HepG2 (cell line): ENCODE measurements around the gene BMF. TPM values are rescaled to one million over a fixed set of nuclear protein-coding genes. Genes with fewer than 3 reads are reported as not detected.

Source experiments
- ATAC-seq: fragments of 200-7000 bp; cut with Tn5 transposase; 3 replicates; pipeline ENCODE4 v1.9.1; 2020; ENCODE audit warnings: mild to moderate bottlenecking, moderate library complexity
- BruUV-seq: library from RNA; stranded (reverse); fragments of 400-500 nt; replicated peaks from 2 replicates; lab custom pipeline; 2021; lab: Mats Ljungman, UMichigan
- CTCF ChIA-PET: fragments of 300-600 bp; formaldehyde crosslinking; extraction: SDS; loops from one replicate; lab custom pipeline; 2021; ENCODE audit warnings: low total read pairs, inconsistent platforms, low intra/inter-chr PET ratio; lab: Yijun Ruan, JAX
- POLR2A ChIA-PET: fragments of 350-600 bp; sonication (Branson Sonifier 250); formaldehyde crosslinking; loops from one replicate; lab custom pipeline; 2020; ENCODE audit warnings: antibody characterized with exemption, inconsistent platforms; lab: Yijun Ruan, JAX
- DNase-seq: peaks from one replicate; pipeline ENCODE4 v3.0.0-alpha.2; 2015; ENCODE audit warnings: low spot score
- FAIRE-seq: peaks from 3 replicates; lab custom pipeline; 2011; peaks lifted over from hg19 to GRCh38; lab: Jason Lieb, UNC
- H2AFZ ChIP-seq: one replicate; pipeline ENCODE4 v1.6.1; 2011; ENCODE audit warnings: low read length, inconsistent platforms
- H3K27ac ChIP-seq: fragments of 300-600 bp; 3 replicates; pipeline ENCODE4 v1.8.0; 2011; ENCODE audit warnings: mixed run types, mild to moderate bottlenecking, mixed read lengths, low read length, inconsistent platforms; ENCODE audit not compliant: insufficient read depth; ENCODE audit errors: extremely low read length
- H3K27me3 ChIP-seq, 2 experiments: fragments of 200-600 bp in 1 of 2; 2 replicates in 1 of 2; 3 replicates in 1 of 2; pipeline versions ENCODE4 v1.6.0 to v1.8.0; 2011; ENCODE audit warnings: low read length in 2 of 2, mild to moderate bottlenecking in 2 of 2, moderate library complexity in 2 of 2, inconsistent platforms in 1 of 2; ENCODE audit not compliant: insufficient read depth in 2 of 2, control insufficient read depth in 1 of 2
- H3K36me3 ChIP-seq, 2 experiments: fragments of 200-600 bp in 1 of 2; replicated peaks in 1 of 2; 2 replicates in 1 of 2; 3 replicates in 1 of 2; pipeline versions ENCODE4 v1.5.1 to v1.8.0; 2011; ENCODE audit warnings: low read length in 2 of 2, inconsistent platforms in 1 of 2; ENCODE audit not compliant: insufficient read depth in 2 of 2, control insufficient read depth in 1 of 2
- H3K4me1 ChIP-seq: 2 replicates; pipeline ENCODE4 v1.5.1; 2012; ENCODE audit warnings: low read length, inconsistent platforms; ENCODE audit not compliant: insufficient read depth
- H3K4me2 ChIP-seq: 2 replicates; pipeline ENCODE4 v1.6.0; 2011; ENCODE audit warnings: low read depth, low read length, inconsistent platforms
- H3K4me3 ChIP-seq, 3 experiments: fragments of 200-600 bp in 1 of 3; sonication (generic), shearing (Covaris generic) in 1 of 3; replicated peaks in 1 of 3; 2 replicates each; pipeline ENCODE4 v1.5.1; 2011 to 2016; ENCODE audit warnings: low read length in 3 of 3, inconsistent platforms in 2 of 3, low read depth in 2 of 3, mild to moderate bottlenecking in 2 of 3, control low read depth in 1 of 3, mixed read lengths in 1 of 3; ENCODE audit not compliant: insufficient read depth in 1 of 3
- H3K79me2 ChIP-seq: one replicate; pipeline ENCODE4 v1.6.1; 2011; ENCODE audit warnings: low read length, inconsistent platforms; ENCODE audit not compliant: insufficient read depth
- H3K9ac ChIP-seq: 2 replicates; pipeline ENCODE4 v1.6.0; 2011; ENCODE audit warnings: mild to moderate bottlenecking, low read depth, low read length, inconsistent platforms; ENCODE audit not compliant: insufficient read depth
- H3K9me3 ChIP-seq: 2 replicates; pipeline ENCODE4 v1.5.1; 2012; ENCODE audit warnings: mild to moderate bottlenecking, low read length
- H4K20me1 ChIP-seq: 2 replicates; pipeline ENCODE4 v1.6.0; 2011; ENCODE audit warnings: inconsistent platforms, mild to moderate bottlenecking, low read length, moderate library complexity; ENCODE audit not compliant: insufficient read depth
- AGO1 ChIP-seq: fragments of 200-400 bp; formaldehyde crosslinking; IDR thresholded peaks from 2 replicates; pipeline ENCODE4 v1.6.1; 2017; ENCODE audit warnings: mild to moderate bottlenecking, low read depth, low read length, moderate library complexity; ENCODE audit not compliant: poor library complexity, severe bottlenecking
- HOMEZ ChIP-seq: IDR thresholded peaks from 2 replicates; pipeline ENCODE4 v1.6.1; 2016; ENCODE audit warnings: low read depth
- KAT2B ChIP-seq: fragments of 150-350 bp; IDR thresholded peaks from 2 replicates; pipeline ENCODE4 v1.6.1; 2014; ENCODE audit warnings: low read depth, low read length, borderline replicate concordance
- MAZ ChIP-seq, 2 experiments: sonication (generic) in 1 of 2; formaldehyde crosslinking in 1 of 2; IDR thresholded peaks; 2 replicates each; pipeline versions ENCODE4 v1.5.0 to v1.6.1; 2012 to 2020; ENCODE audit warnings: low read depth in 2 of 2, mild to moderate bottlenecking in 2 of 2, borderline replicate concordance in 1 of 2, improper control_type of control experiment in 1 of 2, low read length in 1 of 2, missing genetic modification reagents in 1 of 2, moderate library complexity in 1 of 2
- POLR2A ChIP-seq, 2 experiments: IDR thresholded peaks; 2 replicates each; pipeline ENCODE4 v1.6.1; 2011; ENCODE audit warnings: low read depth in 2 of 2, low read length in 2 of 2, mild to moderate bottlenecking in 1 of 2, moderate library complexity in 1 of 2; ENCODE audit not compliant: insufficient read depth in 1 of 2
- RBFOX2 ChIP-seq: fragments of 200-400 bp; formaldehyde crosslinking; IDR thresholded peaks from 2 replicates; pipeline ENCODE4 v1.6.1; 2017; ENCODE audit warnings: low read depth, mild to moderate bottlenecking, low read length
- SIX4 ChIP-seq: sonication (generic); formaldehyde crosslinking; IDR thresholded peaks from 2 replicates; pipeline ENCODE4 v1.4.0; 2020; ENCODE audit warnings: missing genetic modification reagents
- SMAD1 ChIP-seq: sonication (generic); formaldehyde crosslinking; IDR thresholded peaks from 2 replicates; pipeline ENCODE4 v1.4.0; 2020; ENCODE audit warnings: missing genetic modification reagents, low read depth, mild to moderate bottlenecking, borderline replicate concordance
- ZFX ChIP-seq: sonication (generic); formaldehyde crosslinking; IDR thresholded peaks from 2 replicates; pipeline ENCODE4 v1.4.0; 2020; ENCODE audit warnings: mild to moderate bottlenecking, low read depth, missing genetic modification reagents, moderate library complexity
- ZMYM4 ChIP-seq: sonication (generic); formaldehyde crosslinking; IDR thresholded peaks from 2 replicates; pipeline ENCODE4 v1.8.1; 2023; ENCODE audit warnings: mild to moderate bottlenecking, missing genetic modification reagents
- ZNF143 ChIP-seq: sonication (generic); formaldehyde crosslinking; IDR thresholded peaks from 2 replicates; pipeline ENCODE4 v1.4.0; 2020; ENCODE audit warnings: missing genetic modification reagents
- ZNF263 ChIP-seq: sonication (generic); formaldehyde crosslinking; IDR thresholded peaks from 2 replicates; pipeline ENCODE4 v1.4.0; 2020; ENCODE audit warnings: missing genetic modification reagents
- ZNF501 ChIP-seq: sonication (generic); formaldehyde crosslinking; IDR thresholded peaks from 2 replicates; pipeline ENCODE4 v1.5.1; 2020; ENCODE audit warnings: mild to moderate bottlenecking, moderate library complexity, missing genetic modification reagents
- ZNF687 ChIP-seq: sonication (generic); formaldehyde crosslinking; IDR thresholded peaks from 2 replicates; pipeline ENCODE4 v1.5.1; 2020; ENCODE audit warnings: mild to moderate bottlenecking, missing genetic modification reagents, moderate library complexity
- ZNF772 ChIP-seq: sonication (generic); formaldehyde crosslinking; IDR thresholded peaks from 2 replicates; pipeline ENCODE4 v1.5.0; 2020; ENCODE audit warnings: mild to moderate bottlenecking, missing genetic modification reagents
- WGBS: methylation state at CpG from one replicate; pipeline ENCODE4 v1.1.6; 2017; ENCODE audit warnings: low lambda C conversion rate; 5-methylcytosine and 5-hydroxymethylcytosine counted together
- in situ Hi-C: cut with HindIII; loops from 2 replicates; pipeline ENCODE4 v1.10.0; 2017; ENCODE audit warnings: low pct_unique_long_range_greater_than_20kb; ENCODE audit not compliant: extremely low pct_ligation_motif_present
- intact Hi-C: fragments of 100-400 bp; cut with micrococcal nuclease; formaldehyde crosslinking; loops from one replicate; pipeline ENCODE4 v1.10.0; 2022; ENCODE audit not compliant: unreplicated experiment
- polyA plus RNA-seq, 8 experiments: library from polyadenylated mRNA; depleted of rRNA in 3 of 8; stranded (reverse) in 7 of 8; unstranded in 1 of 8; fragments of >200 nt; fragmentation: Illumina TruSeq in 4 of 8; extraction: Trizol in 4 of 8; gene quantifications; 2 replicates each; pipeline versions ENCODE4 v1.2.1 to v1.2.3, GENCODE V29; 2011 to 2016; ENCODE audit warnings: low read depth in 4 of 8, missing spikeins in 1 of 8, mixed read lengths in 1 of 8; ENCODE audit not compliant: insufficient read depth in 1 of 8
- total RNA-seq, 5 experiments: library from RNA; depleted of rRNA; stranded (reverse); fragments of >200 nt; fragmentation: Illumina TruSeq; extraction: Trizol; gene quantifications; 2 replicates each; pipeline ENCODE4 v1.2.3, GENCODE V29; 2016; ENCODE audit warnings: low read depth in 1 of 5

Gene BMF
- total and polyA plus RNA-seq, 2 of the 13 experiments (the other 11 are each of a cell fraction or from before 2014, with no cell fraction given), result 8.7 to 15.9 TPM

DNA sequence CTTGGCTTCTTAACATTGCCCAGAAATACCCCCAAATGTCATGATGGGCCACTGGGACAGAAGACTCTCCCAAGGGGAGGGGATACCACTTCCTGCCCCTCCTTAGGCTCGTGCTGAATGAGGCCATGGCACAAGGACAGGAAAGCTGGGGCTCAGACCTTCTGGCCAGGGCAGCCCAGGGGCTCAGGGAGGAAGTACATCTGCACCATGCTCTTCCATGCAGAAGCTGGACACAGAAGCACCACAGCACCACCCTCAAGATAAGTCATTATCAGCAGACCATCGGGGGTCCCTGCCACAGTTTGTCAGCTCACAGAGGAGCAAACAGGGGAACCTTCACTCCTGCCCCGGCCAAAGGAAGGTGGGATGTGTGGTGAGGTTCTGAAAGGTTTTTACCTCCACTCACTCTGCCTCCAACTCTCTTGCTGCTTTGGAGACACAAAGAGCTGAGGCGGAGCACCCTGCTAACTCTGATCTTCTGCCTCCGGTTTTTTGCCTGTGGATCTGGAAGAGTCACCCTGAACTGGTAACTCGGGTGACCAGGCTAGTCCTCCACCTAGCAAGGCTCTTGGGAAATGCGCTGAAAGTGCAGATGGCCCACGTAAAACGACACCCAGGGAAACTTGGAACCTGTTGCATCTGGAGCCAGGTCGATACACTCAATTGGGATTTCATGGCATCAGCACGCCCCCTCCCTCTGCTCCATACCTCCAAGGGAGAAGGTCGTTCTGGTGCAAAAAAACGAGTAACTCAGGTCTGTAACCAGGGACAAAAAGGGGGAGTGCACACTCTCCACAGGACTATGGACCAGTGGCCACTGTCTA, 8.3 kb downstream of the BMF start:
- DNase-seq (no peak), ATAC-seq (no peak), FAIRE-seq (peak; percentile 23)
- in situ Hi-C loops (no loop called here), intact Hi-C loops (loop anchor here (10.0 kb wide), 1 partner anchor 174 kb away; no protein-coding TSS in a partner anchor)
- H3K79me2 ChIP-seq, result no peaks in the 10 kb centered on the region
- BruUV-seq, result no TSS peak
- peak overlapping the region; percentile 33 for H3K27ac ChIP-seq
- H3K9me3 ChIP-seq, result no peaks in the 10 kb centered on the region
- no peak overlapping the region for H3K4me3 ChIP-seq
- no peaks in the 10 kb centered on the region; a peak in 2 of 5 replicates for H3K36me3 ChIP-seq
- peak overlapping the region; percentile 28 for H3K9ac ChIP-seq
- no peaks in the 10 kb centered on the region for H3K27me3 ChIP-seq
- H4K20me1 ChIP-seq, result no peaks in the 10 kb centered on the region
- H2AFZ ChIP-seq, result no peak overlapping the region
- H3K4me2 ChIP-seq, result peak overlapping the region; percentile 43
- peaks cover 90% of the 10 kb centered on the region for H3K4me1 ChIP-seq
- ChIA-PET CTCF (interaction anchor here (0.6 kb wide), 1 partner anchor 60 kb away, joined by 3 read pairs; the partner anchor contains the start of gene BUB1B), POLR2A (interaction anchor here (1.3 to 15.1 kb wide), 8 partner anchors 8 to 64 kb away, joined by 4 to 371 read pairs (median 28); partner anchors contain the start of genes BMF and SRP14)
- whole genome bisulfite sequencing, result 57% methylated on average over 11 of the region's 13 CpGs
- TF ChIP-seq SMAD1 (CRISPR knock-in tag), result no peak
- no peak for TF ChIP-seq KAT2B
- 0 out of 2 replicates have a peak, but pooled peaks have one; percentile 36 for TF ChIP-seq ZNF772 (CRISPR knock-in tag)
- no peak for TF ChIP-seq MAZ (IDR thresholded peaks at IDR 0.05; ENCODE audit: borderline replicate concordance, low read depth, low read length)
- TF ChIP-seq MAZ (CRISPR knock-in tag; IDR thresholded peaks at IDR 0.05; ENCODE audit: low read depth), result 0 out of 2 replicates have a peak, but pooled peaks have one; percentile 25
- no peak for TF ChIP-seq SIX4 (CRISPR knock-in tag)
- peak; percentile 64; the same call in 1 of the 2 replicates for TF ChIP-seq ZNF501
- no peak for TF ChIP-seq ZFX
- TF ChIP-seq ZNF687 (CRISPR knock-in tag), result peak; percentile 52
- no peak for TF ChIP-seq AGO1
- TF ChIP-seq RBFOX2, result no peak
- 0 out of 2 replicates have a peak, but pooled peaks have one; percentile 42 for TF ChIP-seq ZMYM4 (CRISPR knock-in tag)
- TF ChIP-seq HOMEZ (CRISPR knock-in tag), result 0 out of 2 replicates have a peak, but pooled peaks have one; percentile 18
- TF ChIP-seq ZNF263 (CRISPR knock-in tag), result 0 out of 2 replicates have a peak, but pooled peaks have one; percentile 54
- no peak for TF ChIP-seq ZNF143 (CRISPR knock-in tag)
- 0 out of 4 replicates have a peak, but pooled peaks of 1 of the 2 experiments have one; percentile 24 for TF ChIP-seq POLR2A (IDR thresholded peaks at IDR 0.05; ENCODE audit: insufficient read depth in 1 of 2, low read depth in 2 of 2, low read length in 2 of 2)
